Measurements from ENCODE around the gene ZNF793.

The ZNF793 gene

GRCh38 chr19:37506387-37507166 is at the start of gene ZNF793:
Gene ZNF793, plus strand, starts transcription at chr19:37506939. Its CDS starts 16,501 bp downstream, at chr19:37523440.
- peak; percentile 52 to 71 for DNase-seq (ENCODE audit: low read depth in 1 of 2, low spot score in 1 of 2)

GRCh38 chr19:37466277-37466797 is 40.4 kb upstream of the ZNF793 start:
- DNase-seq (ENCODE audit: low read depth in 1 of 2, low spot score in 1 of 2) = no peak

GRCh38 chr19:37466798-37467607 is 39.7 kb upstream of the ZNF793 start, which contains the start of gene ZNF569:
Gene ZNF569, minus strand, starts transcription at chr19:37467444. Its CDS starts 22,523 bp downstream, at chr19:37444921.
- peak; percentile 74 to 75 for DNase-seq (ENCODE audit: low read depth in 1 of 2, low spot score in 1 of 2)

GRCh38 chr19:37467608-37468090 is 39.1 kb upstream of the ZNF793 start:
- no peak for DNase-seq (ENCODE audit: low read depth in 1 of 2, low spot score in 1 of 2)

- peak; percentile 73 to 79 for DNase-seq (ENCODE audit: low read depth in 1 of 2, low spot score in 1 of 2)
Observed at GRCh38 chr19:37468961-37469777, 37.6 kb upstream of the ZNF793 start, which contains the start of gene ZNF570. Gene ZNF570, plus strand, starts transcription at chr19:37469356. Its CDS starts 999 bp downstream, at chr19:37470355.

GRCh38 chr19:37470216-37470615 is 36.5 kb upstream of the ZNF793 start:
- DNase-seq (ENCODE audit: low read depth in 1 of 2, low spot score in 1 of 2) = no peak

GRCh38 chr19:37472165-37472564 is 34.6 kb upstream of the ZNF793 start:
- no peak for DNase-seq (ENCODE audit: low read depth in 1 of 2, low spot score in 1 of 2)

- no peak for DNase-seq (ENCODE audit: low read depth in 1 of 2, low spot score in 1 of 2)
Observed at GRCh38 chr19:37484406-37485168, 22.2 kb upstream of the ZNF793 start.

- DNase-seq (ENCODE audit: low read depth in 1 of 2, low spot score in 1 of 2) = no peak
Observed at GRCh38 chr19:37492213-37492612, 14.5 kb upstream of the ZNF793 start.

- DNase-seq (ENCODE audit: low read depth in 1 of 2, low spot score in 1 of 2) = no peak
Observed at GRCh38 chr19:37505958-37506386, 767 bp upstream of the ZNF793 start.

- DNase-seq (ENCODE audit: low read depth in 1 of 2, low spot score in 1 of 2) = no peak
Observed at GRCh38 chr19:37507167-37507464, 377 bp downstream of the ZNF793 start.

- no peak for DNase-seq (ENCODE audit: low read depth in 1 of 2, low spot score in 1 of 2)
Observed at GRCh38 chr19:37511186-37511585, 4.4 kb downstream of the ZNF793 start.

GRCh38 chr19:37511821-37512220 is 5.1 kb downstream of the ZNF793 start:
- DNase-seq (ENCODE audit: low read depth in 1 of 2, low spot score in 1 of 2) = no peak

- no peak for DNase-seq (ENCODE audit: low read depth in 1 of 2, low spot score in 1 of 2)
Observed at GRCh38 chr19:37513397-37513796, 6.7 kb downstream of the ZNF793 start.

- no peak for DNase-seq (ENCODE audit: low read depth in 1 of 2, low spot score in 1 of 2)
Observed at GRCh38 chr19:37519890-37520289, 13.2 kb downstream of the ZNF793 start.

GRCh38 chr19:37537391-37537947 is 30.7 kb downstream of the ZNF793 start:
- DNase-seq (ENCODE audit: low read depth in 1 of 2, low spot score in 1 of 2) = no peak

GRCh38 chr19:37551129-37551993 is 44.6 kb downstream of the ZNF793 start:
- peak in 1 of 2 donors; percentile 19 for DNase-seq (ENCODE audit: low read depth in 1 of 2, low spot score in 1 of 2)

GRCh38 chr19:37563518-37563917 is 56.8 kb downstream of the ZNF793 start:
- no peak for DNase-seq (ENCODE audit: low read depth in 1 of 2, low spot score in 1 of 2)
